ENCODE measurements around the gene ELAVL1.
A peak's percentile ranks its signal among the peaks of the same experiment; 100 is the strongest.
"Not testable (repeated sequence)": the region's sequence is repeated elsewhere in the genome, so short reads cannot be mapped to it uniquely, and the experiment has no call there.

Gene ELAVL1

GRCh38 chr19:8005534-8006256 is at the start of gene ELAVL1:
ELAVL1 (minus strand) TSS chr19:8005641; CDS start chr19:7991815, 13,826 bp downstream.
- DNase-seq = no peak

- no peak for DNase-seq
These were observed 48.7 kb upstream of the ELAVL1 start for GRCh38 chr19:8054169-8054568.

- no peak for DNase-seq
These were observed 47.0 kb upstream of the ELAVL1 start, which contains the start of gene CCL25 for GRCh38 chr19:8052464-8052859. CCL25 (plus strand) TSS chr19:8052760; CDS start chr19:8053050, 290 bp downstream.

GRCh38 chr19:8050274-8051096 is 45.0 kb upstream of the ELAVL1 start:
- peak; percentile 66 for DNase-seq

- no peak for DNase-seq
These were observed 41.2 kb upstream of the ELAVL1 start for GRCh38 chr19:8046569-8047165.

- no peak for DNase-seq
These were observed 40.6 kb upstream of the ELAVL1 start for GRCh38 chr19:8045872-8046568.

- DNase-seq = no peak
These were observed 38.6 kb upstream of the ELAVL1 start for GRCh38 chr19:8044018-8044417.

- no peak for DNase-seq
These were observed 37.5 kb upstream of the ELAVL1 start for GRCh38 chr19:8042900-8043299.

GRCh38 chr19:8041531-8041931 is 36.1 kb upstream of the ELAVL1 start:
- DNase-seq = peak; percentile 84

GRCh38 chr19:8039231-8039630 is 33.8 kb upstream of the ELAVL1 start:
- DNase-seq = no peak

GRCh38 chr19:8038815-8039214 is 33.4 kb upstream of the ELAVL1 start:
- DNase-seq = no peak

- DNase-seq = peak; percentile 95
These were observed 31.1 kb upstream of the ELAVL1 start for GRCh38 chr19:8036434-8037099.

- no peak for DNase-seq
These were observed 28.7 kb upstream of the ELAVL1 start for GRCh38 chr19:8034178-8034525.

GRCh38 chr19:8033287-8034177 is 28.1 kb upstream of the ELAVL1 start:
- DNase-seq = not testable (repeated sequence)

GRCh38 chr19:8030960-8031359 is 25.5 kb upstream of the ELAVL1 start:
- DNase-seq = no peak

GRCh38 chr19:8028951-8029491 is 23.6 kb upstream of the ELAVL1 start:
- DNase-seq = no peak

- DNase-seq = no peak
These were observed 19.9 kb upstream of the ELAVL1 start for GRCh38 chr19:8025316-8025715.

- not testable (repeated sequence) for DNase-seq
These were observed 18.8 kb upstream of the ELAVL1 start for GRCh38 chr19:8024256-8024655.

GRCh38 chr19:8023371-8023770 is 17.9 kb upstream of the ELAVL1 start:
- no peak for DNase-seq

- no peak for DNase-seq
These were observed 16.8 kb upstream of the ELAVL1 start for GRCh38 chr19:8022275-8022674.

GRCh38 chr19:8021374-8021773 is 15.9 kb upstream of the ELAVL1 start:
- DNase-seq = no peak
